Breast epithelium (tissue), 3 donors: Measurements from ENCODE around the gene RNF112.

Experiments
- POLR2A ChIP-seq: fragments of 450-650 bp; IDR thresholded peaks from one replicate; pipeline ENCODE4 v1.6.1; 2016; ENCODE audit warnings: antibody characterized with exemption, mild to moderate bottlenecking, moderate library complexity
- POLR2AphosphoS5 ChIP-seq, 3 donors: sonication (generic); formaldehyde crosslinking; IDR thresholded peaks; one replicate each; pipeline ENCODE4 v1.6.1; 2017; ENCODE audit warnings: antibody characterized with exemption in 3 of 3
- TF ChIP-seq, protein P1 (sequence below), 3 donors: fragments of 450-650 bp; IDR thresholded peaks; one replicate each; pipeline ENCODE4 v1.5.1; 2016 to 2017; ENCODE audit warnings: antibody characterized with exemption in 3 of 3, mild to moderate bottlenecking in 3 of 3, moderate library complexity in 3 of 3

DNA sequence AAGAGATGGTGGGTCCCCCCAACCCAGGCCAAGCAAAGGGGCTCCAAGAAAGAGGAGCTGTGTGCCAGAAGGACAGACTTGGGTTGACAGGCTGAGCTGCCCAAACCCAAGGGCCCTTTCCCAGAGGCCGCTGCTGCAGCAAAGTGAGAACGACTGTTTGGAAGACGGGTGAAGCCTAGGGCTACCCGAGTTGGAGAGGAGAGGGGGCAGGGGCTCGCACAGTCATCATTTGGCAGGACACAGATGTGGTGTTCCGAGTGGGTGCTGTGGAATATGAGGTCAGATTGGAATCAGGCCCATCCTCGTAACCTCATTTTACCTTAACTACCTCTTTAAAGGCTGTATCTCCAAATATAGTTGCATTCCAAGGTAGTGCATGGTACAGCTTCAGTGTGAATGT lies 18.7 kb upstream of the RNF112 start:
- no peak for TF ChIP-seq POLR2AphosphoS5 (IDR thresholded peaks at IDR 0.05)
- TF ChIP-seq, protein P1, sequence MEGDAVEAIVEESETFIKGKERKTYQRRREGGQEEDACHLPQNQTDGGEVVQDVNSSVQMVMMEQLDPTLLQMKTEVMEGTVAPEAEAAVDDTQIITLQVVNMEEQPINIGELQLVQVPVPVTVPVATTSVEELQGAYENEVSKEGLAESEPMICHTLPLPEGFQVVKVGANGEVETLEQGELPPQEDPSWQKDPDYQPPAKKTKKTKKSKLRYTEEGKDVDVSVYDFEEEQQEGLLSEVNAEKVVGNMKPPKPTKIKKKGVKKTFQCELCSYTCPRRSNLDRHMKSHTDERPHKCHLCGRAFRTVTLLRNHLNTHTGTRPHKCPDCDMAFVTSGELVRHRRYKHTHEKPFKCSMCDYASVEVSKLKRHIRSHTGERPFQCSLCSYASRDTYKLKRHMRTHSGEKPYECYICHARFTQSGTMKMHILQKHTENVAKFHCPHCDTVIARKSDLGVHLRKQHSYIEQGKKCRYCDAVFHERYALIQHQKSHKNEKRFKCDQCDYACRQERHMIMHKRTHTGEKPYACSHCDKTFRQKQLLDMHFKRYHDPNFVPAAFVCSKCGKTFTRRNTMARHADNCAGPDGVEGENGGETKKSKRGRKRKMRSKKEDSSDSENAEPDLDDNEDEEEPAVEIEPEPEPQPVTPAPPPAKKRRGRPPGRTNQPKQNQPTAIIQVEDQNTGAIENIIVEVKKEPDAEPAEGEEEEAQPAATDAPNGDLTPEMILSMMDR (IDR thresholded peaks at IDR 0.05) = no peak
- TF ChIP-seq POLR2A = no peak
